ENCODE data around the gene PRRT4. TPM values are rescaled to one million over a fixed set of nuclear protein-coding genes. Genes with fewer than 3 reads are reported as not detected.

Gene PRRT4
- total RNA-seq, 2 donors from 2014 or later: 0.43 to 1.2 TPM

DNA sequence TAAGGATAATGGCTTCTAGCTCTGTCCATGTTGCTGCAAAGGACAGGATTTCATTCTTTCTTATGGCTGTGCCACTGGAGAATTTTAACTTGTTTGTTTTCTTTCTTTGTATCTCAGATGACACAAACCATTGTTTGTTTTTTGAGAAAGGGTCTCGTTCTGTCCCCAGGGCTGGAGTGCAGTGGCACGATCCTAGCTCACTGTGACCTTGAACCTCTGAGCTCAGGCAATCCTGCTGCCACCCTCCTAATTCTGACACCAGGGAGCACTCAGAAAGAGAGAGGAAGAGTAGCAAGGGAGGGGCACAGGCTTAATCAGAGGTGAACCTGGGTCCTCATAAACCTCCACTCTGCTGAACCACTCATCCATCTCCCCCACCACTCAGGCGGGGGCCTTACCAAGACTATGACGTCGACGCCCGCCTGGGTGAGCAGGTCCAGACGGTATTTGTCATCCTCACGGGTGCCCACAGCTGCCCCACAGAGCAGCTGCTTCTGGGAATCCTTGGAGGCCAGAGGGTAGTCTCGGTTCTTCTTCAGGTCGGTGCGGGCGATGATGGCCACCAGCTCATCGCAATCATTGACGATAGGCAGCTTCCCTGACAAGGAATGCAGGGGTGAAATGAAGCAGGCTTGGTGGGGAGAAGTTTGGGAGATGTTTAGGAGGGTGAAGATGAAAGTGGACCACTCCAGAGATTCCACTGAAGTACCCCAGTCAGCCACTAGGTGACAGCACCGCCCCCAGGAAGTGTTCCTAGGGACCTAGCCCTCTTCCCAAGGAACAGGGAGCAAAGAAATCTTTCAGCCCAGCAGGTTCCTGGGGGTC, 36.7 kb upstream of the PRRT4 start:
- DNase-seq (ENCODE audit: low spot score): peak; percentile 84
- intact Hi-C loops (cut with DNase I): loop anchor here in 1 of 2 donors (2.0 kb wide), 1 partner anchor 27 kb away; no protein-coding TSS in a partner anchor

- intact Hi-C loops (cut with DNase I): no loop called here
- DNase-seq (ENCODE audit: low spot score): peak; percentile 76
These were observed 34.9 kb upstream of the PRRT4 start for GRCh38 chr7:128396357-128396756.

DNA sequence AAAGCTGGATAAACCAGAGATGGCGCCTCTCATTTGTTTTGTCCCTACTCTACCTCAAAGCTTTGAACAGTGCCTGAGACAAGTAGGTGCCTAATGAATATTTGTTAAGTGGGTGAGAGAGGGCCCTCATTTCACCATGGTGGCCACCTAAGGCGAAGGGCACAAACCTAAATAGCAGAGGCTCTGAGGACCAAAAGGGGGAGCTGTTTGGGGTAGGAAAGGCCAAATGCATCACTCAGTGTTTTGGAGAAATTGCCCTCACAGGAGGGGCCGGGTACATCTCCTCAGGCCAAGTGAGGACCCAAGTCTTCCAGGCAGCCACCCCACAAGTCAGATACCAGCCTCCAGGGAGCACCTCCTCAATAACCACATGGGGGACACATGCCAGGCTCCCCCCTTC, 34.3 kb upstream of the PRRT4 start:
- intact Hi-C loops (cut with DNase I): no loop called here
- no peak for DNase-seq (ENCODE audit: low spot score)

- DNase-seq (ENCODE audit: low spot score): peak; percentile 74
- intact Hi-C loops (cut with DNase I): no loop called here
These were observed 33.5 kb upstream of the PRRT4 start for GRCh38 chr7:128394904-128395496.

- peak; percentile 68 for DNase-seq (ENCODE audit: low spot score)
- intact Hi-C loops (cut with DNase I): no loop called here
These were observed 32.2 kb upstream of the PRRT4 start for GRCh38 chr7:128393526-128394330.

GRCh38 chr7:128392446-128393327, 31.2 kb upstream of the PRRT4 start:
- peak; percentile 69 for DNase-seq (ENCODE audit: low spot score)
- intact Hi-C loops (cut with DNase I): no loop called here

DNA sequence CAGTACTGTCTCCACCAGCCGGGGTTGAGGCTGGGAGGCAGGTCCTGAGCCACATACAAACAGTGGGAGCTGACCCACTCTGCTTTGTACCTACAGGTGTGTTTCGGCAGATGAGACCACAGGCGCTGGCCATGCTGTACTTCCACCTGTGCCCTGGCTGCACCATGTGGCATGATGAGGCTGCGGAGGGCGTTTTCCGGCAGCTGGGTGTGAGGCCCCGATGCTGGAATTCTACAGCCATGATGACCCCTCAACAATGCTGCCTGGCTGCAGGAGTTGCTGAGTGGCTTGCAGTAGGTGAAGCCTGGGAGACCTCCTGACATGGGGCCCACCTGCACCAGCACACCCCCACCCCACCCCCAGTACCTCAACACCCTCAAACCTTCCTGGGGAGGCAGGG, 30.3 kb upstream of the PRRT4 start:
- DNase-seq (ENCODE audit: low spot score): peak; percentile 69
- intact Hi-C loops (cut with DNase I): no loop called here

DNA sequence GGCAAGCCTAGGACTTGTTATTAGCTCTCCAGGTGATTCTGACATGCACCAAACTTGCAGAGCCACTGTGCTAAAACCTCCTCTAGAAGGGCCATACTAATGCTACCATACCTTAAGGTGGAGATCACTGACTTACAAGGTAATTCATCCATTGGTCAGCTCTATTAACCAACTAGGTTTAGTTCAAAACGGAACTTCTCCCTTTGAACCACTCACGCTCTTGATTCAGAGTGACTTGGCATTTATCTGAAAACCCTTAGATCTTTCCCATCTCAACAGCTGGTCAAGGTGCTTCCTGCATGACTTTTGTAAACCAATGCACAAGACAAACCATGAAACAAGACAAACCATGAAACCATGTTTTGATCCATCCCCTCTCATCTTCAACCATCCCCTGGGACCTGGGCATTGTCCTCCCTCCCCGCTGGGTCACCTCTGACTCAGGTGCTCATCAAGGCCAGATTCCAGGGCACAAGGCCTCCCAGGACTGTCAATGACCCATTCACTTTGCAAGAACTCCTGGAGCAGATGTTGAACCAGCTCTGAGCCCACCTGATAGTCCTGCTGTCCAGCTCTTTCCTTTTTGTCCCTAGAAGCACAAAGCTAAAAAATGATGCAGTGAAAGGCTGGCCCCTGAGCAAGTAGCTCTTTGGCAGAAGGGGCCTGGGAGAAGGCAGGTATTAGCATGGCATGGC, 29.5 kb upstream of the PRRT4 start:
- DNase-seq (ENCODE audit: low spot score): peak; percentile 66
- intact Hi-C loops (cut with DNase I): no loop called here

DNA sequence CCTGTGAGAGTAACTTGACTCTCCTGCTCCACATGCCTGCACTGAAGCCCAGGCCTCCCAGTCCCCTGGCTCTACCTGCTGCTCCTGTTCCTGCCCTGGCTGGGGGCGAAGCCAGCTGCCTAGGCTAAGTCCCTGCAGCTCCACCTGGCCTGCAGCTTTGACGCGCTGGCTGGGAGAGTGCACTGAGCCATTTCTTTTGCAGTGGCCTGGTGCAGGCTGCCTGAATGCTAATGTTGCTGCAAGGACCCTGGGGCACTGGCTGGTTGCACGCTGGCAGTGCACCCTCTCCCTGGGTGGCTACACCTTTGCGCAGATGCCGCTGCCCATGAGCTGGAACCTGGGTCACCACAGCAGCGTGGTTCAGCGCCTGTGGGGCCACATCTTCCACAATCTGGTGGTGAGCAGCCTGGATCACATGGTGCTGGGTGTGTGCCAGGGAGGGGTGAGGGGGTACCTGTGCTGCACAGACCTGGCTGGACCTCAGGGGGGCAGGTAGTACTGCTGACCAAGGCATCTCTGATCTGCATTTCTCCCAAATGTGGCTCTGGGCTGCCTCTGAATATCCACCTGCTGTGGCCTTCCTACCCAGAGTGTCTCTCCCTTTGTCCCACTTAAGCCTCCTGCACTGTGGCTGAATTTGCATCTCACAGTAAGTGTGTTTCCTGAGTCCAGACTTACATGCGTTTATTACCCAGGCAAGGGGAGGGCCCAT, 28.3 kb upstream of the PRRT4 start:
- intact Hi-C loops (cut with DNase I): no loop called here
- DNase-seq (ENCODE audit: low spot score): peak; percentile 53

GRCh38 chr7:128389085-128389617, 27.7 kb upstream of the PRRT4 start:
- DNase-seq (ENCODE audit: low spot score): peak; percentile 37
- intact Hi-C loops (cut with DNase I): no loop called here

DNA sequence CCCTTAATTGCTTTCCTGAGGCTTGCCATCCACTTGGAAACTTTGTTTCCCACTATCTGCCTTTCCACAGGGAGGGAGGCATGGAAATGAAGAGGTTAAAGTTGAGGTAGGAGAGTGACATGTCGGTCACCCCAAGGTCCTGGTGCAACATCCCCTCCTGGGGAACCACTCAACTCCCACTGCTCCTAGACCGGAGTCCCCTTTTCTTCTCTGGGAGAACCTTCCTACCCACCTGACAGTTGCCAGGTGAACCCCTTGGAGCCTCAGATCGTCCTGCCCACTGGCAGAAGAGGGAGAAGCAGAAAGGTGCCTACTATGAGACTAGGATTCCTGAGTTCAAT, 26.6 kb upstream of the PRRT4 start:
- intact Hi-C loops (cut with DNase I): no loop called here

DNA sequence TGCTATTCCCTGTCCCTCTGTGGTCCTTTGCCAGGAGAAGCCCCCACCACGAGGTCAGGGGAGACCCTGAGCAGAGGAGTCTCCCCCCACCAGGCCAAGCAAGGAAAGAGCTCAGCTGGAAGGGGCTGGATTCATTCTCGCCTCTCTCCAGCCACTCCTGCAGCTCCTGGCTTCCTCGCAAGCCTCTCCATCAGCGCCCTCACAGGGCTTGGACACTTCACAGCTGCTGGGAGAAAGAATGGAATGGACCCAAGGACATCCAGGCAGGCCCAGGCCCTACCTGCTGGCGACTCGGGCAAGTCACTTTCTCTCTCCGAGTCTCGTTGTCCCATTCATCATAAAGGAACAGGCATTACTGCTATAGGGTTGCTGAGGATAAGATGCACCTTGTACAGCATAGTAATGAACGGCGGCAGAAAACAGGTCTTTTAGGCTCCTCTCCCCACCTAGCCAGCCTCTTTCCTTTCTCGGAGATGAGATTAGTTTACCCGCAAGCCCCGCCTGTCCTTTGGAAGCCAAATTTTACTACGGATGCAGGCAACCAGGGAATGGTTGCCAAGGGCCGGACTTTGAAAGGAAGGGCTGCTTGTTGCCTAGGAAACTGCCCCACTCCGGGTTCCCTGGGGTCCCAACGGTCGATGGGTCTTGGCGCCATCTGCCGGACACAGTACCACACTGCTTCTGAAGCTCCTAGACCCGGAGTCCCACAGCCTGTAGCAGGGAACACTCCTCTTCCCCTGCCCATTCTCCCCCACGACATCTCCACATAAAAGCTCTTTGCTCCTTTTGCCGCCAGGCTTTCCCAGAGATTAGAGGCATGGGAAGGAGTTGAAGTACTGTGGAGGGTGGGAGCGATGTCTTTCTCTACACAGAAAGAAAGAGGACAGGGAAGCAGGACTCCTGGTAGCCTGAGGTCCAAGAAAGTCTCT, 26.0 kb upstream of the PRRT4 start:
- peak; percentile 95 for DNase-seq (ENCODE audit: low spot score)
- intact Hi-C loops (cut with DNase I): loop anchor here (2.0 kb wide), 2 partner anchors 39 to 41 kb away; no protein-coding TSS in a partner anchor

More for the DNA sequence above, 26.6 kb upstream of the PRRT4 start:
- DNase-seq (ENCODE audit: low spot score): no peak

GRCh38 chr7:128385988-128386925, 24.8 kb upstream of the PRRT4 start:
- intact Hi-C loops (cut with DNase I): loop anchor here (2.0 kb wide), 2 partner anchors 37 to 39 kb away; no protein-coding TSS in a partner anchor

GRCh38 chr7:128384726-128385125, 23.2 kb upstream of the PRRT4 start:
- intact Hi-C loops (cut with DNase I): no loop called here
- no peak for DNase-seq (ENCODE audit: low spot score)

More at GRCh38 chr7:128385988-128386925, 24.8 kb upstream of the PRRT4 start:
- DNase-seq (ENCODE audit: low spot score): no peak

- intact Hi-C loops (cut with DNase I): no loop called here
- DNase-seq (ENCODE audit: low spot score): no peak
These were observed 22.3 kb upstream of the PRRT4 start for GRCh38 chr7:128383776-128384175.

All from posterior vena cava (tissue), 2 donors.